A549 (cell line): ENCODE results near the gene CELF2.

ENCODE experiments used
- HMGXB4 ChIP-seq: fragments of 250-450 bp; sonication (Bioruptor Pico); IDR thresholded peaks from 2 replicates; pipeline ENCODE4 v1.5.0; 2021; ENCODE audit warnings: mild to moderate bottlenecking, moderate library complexity, borderline replicate concordance
- JUN ChIP-seq, 2 experiments: fragments of >200 bp; sonication (Bioruptor Twin); formaldehyde crosslinking; IDR thresholded peaks; 2 replicates in 1 of 2; 3 replicates in 1 of 2; pipeline ENCODE4 v1.6.1; 2016 to 2017
- JUNB ChIP-seq: fragments of >200 bp; sonication (Bioruptor Twin); formaldehyde crosslinking; IDR thresholded peaks from 2 replicates; pipeline ENCODE4 v1.6.1; 2016
- KDM1A ChIP-seq: fragments of 200-600 bp; sonication (generic); IDR thresholded peaks from 2 replicates; pipeline ENCODE4 v1.6.1; 2016; ENCODE audit warnings: low read depth, mild to moderate bottlenecking
- MAZ ChIP-seq: fragments of 150-350 bp; IDR thresholded peaks from 2 replicates; pipeline ENCODE4 v1.6.1; 2014; ENCODE audit warnings: antibody characterized with exemption, low read depth, low read length, borderline replicate concordance
- MYC ChIP-seq: IDR thresholded peaks from 2 replicates; pipeline ENCODE4 v1.6.1; 2012; ENCODE audit warnings: mild to moderate bottlenecking, inconsistent platforms, low read length, improper control_type of control experiment, borderline replicate concordance
- POLR2A ChIP-seq: IDR thresholded peaks from 2 replicates; pipeline ENCODE4 v1.6.1; 2012; ENCODE audit warnings: mild to moderate bottlenecking, low read length
- RAD21 ChIP-seq, 2 experiments: fragments of >200 bp in 1 of 2; sonication (Bioruptor Twin) in 1 of 2; formaldehyde crosslinking in 1 of 2; IDR thresholded peaks in 1 of 2; conservative IDR thresholded peaks in 1 of 2; 2 replicates in 1 of 2; 3 replicates in 1 of 2; pipeline ENCODE4 v1.6.1; 2012 to 2018; ENCODE audit warnings: inconsistent platforms in 1 of 2
- RFX5 ChIP-seq: fragments of 450-650 bp; IDR thresholded peaks from 2 replicates; pipeline ENCODE4 v1.7.1; 2014; ENCODE audit warnings: antibody characterized with exemption, mild to moderate bottlenecking, moderate library complexity
- RNF2 ChIP-seq: fragments of 200-600 bp; sonication (generic); IDR thresholded peaks from 2 replicates; pipeline ENCODE4 v1.6.1; 2016; ENCODE audit warnings: low read depth, mild to moderate bottlenecking, antibody characterized with exemption, moderate library complexity, borderline replicate concordance
- SMC3 ChIP-seq: fragments of >200 bp; sonication (Bioruptor Twin); formaldehyde crosslinking; IDR thresholded peaks from 3 replicates; pipeline ENCODE4 v1.6.1; 2018; ENCODE audit warnings: inconsistent platforms
- TF ChIP-seq, protein P1 (sequence below): fragments of >200 bp; sonication (Bioruptor Twin); formaldehyde crosslinking; IDR thresholded peaks from 3 replicates; pipeline ENCODE4 v1.5.1; 2016
- TF ChIP-seq, protein P2 (sequence below): IDR thresholded peaks from 2 replicates; pipeline ENCODE4 v1.6.1; 2012

GRCh38 chr10:11276449-11276990 lies 258.8 kb downstream of the CELF2 start:
- TF ChIP-seq, protein P1, sequence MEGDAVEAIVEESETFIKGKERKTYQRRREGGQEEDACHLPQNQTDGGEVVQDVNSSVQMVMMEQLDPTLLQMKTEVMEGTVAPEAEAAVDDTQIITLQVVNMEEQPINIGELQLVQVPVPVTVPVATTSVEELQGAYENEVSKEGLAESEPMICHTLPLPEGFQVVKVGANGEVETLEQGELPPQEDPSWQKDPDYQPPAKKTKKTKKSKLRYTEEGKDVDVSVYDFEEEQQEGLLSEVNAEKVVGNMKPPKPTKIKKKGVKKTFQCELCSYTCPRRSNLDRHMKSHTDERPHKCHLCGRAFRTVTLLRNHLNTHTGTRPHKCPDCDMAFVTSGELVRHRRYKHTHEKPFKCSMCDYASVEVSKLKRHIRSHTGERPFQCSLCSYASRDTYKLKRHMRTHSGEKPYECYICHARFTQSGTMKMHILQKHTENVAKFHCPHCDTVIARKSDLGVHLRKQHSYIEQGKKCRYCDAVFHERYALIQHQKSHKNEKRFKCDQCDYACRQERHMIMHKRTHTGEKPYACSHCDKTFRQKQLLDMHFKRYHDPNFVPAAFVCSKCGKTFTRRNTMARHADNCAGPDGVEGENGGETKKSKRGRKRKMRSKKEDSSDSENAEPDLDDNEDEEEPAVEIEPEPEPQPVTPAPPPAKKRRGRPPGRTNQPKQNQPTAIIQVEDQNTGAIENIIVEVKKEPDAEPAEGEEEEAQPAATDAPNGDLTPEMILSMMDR, result no peak
- no peak for TF ChIP-seq JUNB
- TF ChIP-seq POLR2A, result no peak
- no peak for TF ChIP-seq HMGXB4 (CRISPR knock-in tag)
- TF ChIP-seq, protein P2, sequence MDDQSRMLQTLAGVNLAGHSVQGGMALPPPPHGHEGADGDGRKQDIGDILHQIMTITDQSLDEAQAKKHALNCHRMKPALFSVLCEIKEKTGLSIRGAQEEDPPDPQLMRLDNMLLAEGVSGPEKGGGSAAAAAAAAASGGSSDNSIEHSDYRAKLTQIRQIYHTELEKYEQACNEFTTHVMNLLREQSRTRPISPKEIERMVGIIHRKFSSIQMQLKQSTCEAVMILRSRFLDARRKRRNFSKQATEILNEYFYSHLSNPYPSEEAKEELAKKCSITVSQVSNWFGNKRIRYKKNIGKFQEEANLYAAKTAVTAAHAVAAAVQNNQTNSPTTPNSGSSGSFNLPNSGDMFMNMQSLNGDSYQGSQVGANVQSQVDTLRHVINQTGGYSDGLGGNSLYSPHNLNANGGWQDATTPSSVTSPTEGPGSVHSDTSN, result no peak
- TF ChIP-seq MYC, result no peak
- no peak for TF ChIP-seq RNF2
- TF ChIP-seq JUN (IDR thresholded peaks at IDR 0.05), result no peak
- TF ChIP-seq SMC3, result no peak
- TF ChIP-seq KDM1A, result no peak
- no peak for TF ChIP-seq MAZ
- no peak for TF ChIP-seq RAD21 (conservative IDR thresholded peaks at IDR 0.05 in 1 of 2, IDR thresholded peaks at IDR 0.05 in 1 of 2)
- no peak for TF ChIP-seq RFX5
